Measurements from ENCODE around the gene MATN1.

DNA sequence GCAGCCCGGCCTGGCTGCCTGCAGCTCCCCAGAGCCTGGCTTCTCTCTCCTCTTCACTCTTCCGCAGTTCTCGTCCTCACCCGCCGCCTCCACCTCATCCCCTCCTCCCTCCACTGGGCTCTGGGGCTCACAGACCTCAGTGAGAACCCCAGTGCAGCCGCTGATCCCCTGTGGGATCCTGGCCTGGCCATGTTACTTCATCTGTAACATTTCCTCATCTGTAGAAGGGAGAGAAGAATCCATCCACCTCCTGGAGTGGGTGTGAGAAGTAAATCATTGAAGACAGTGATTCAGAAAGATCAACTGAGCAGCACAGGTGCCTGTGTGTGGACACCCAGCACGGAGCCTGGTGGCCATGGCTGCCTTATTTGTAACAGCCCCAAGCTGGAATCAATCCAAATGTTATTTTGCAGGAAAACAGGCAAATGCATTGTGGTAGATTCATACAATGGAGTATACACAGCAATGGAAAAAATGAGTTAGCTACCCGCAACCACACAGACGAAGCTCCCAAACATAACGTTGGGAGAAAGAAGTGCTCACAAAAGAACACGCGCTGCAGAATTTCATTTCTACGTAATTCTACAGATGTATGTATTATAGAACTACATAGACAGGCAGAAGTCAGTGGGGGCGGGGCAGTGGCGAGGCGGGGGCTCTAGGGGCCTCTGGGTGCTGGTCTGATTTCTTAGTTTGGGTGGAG is 25.5 kb upstream of the MATN1 start:
- TF ChIP-seq, protein P1, sequence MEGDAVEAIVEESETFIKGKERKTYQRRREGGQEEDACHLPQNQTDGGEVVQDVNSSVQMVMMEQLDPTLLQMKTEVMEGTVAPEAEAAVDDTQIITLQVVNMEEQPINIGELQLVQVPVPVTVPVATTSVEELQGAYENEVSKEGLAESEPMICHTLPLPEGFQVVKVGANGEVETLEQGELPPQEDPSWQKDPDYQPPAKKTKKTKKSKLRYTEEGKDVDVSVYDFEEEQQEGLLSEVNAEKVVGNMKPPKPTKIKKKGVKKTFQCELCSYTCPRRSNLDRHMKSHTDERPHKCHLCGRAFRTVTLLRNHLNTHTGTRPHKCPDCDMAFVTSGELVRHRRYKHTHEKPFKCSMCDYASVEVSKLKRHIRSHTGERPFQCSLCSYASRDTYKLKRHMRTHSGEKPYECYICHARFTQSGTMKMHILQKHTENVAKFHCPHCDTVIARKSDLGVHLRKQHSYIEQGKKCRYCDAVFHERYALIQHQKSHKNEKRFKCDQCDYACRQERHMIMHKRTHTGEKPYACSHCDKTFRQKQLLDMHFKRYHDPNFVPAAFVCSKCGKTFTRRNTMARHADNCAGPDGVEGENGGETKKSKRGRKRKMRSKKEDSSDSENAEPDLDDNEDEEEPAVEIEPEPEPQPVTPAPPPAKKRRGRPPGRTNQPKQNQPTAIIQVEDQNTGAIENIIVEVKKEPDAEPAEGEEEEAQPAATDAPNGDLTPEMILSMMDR (IDR thresholded peaks at IDR 0.05), result no peak
- no peak for TF ChIP-seq EP300 (IDR thresholded peaks at IDR 0.05)

Measured in suprapubic skin (tissue), 3 donors.